ENCODE measurements around the gene FRMD4B.

DNA sequence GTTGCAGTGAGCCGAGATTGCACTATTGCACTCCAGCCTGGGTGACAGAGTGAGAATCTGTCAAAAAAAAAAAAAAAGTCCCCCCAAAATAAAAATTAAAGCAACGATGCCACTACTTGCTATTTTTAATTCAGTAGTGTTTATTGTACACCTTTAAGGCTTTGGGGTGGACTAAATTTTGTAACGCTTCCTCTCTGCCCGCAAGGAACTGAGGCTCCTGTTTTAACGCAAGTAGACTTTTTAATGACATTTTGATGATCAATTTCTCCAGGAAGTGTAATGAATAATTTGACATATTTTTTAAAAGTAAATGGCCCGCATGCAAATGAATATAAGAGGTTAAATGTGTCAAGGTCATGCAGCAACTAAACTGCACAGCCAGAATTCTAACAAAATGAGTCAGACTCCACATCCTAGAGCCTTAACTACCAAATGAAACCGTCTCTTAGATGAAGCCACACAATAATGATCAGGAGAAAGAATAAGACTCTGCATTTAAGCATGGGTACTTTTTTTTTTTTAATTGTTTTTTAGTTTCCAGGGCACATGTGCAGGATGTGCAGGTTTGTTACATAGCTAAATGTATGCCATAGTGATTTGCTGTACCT is 166.7 kb downstream of the FRMD4B start:
- no peak for TF ChIP-seq RAD21 (IDR thresholded peaks at IDR 0.05; ENCODE audit: insufficient read depth, low read depth, low read length)
- no peak for TF ChIP-seq POLR2AphosphoS5 (IDR thresholded peaks at IDR 0.05; ENCODE audit: low read length)
- TF ChIP-seq, protein P1, sequence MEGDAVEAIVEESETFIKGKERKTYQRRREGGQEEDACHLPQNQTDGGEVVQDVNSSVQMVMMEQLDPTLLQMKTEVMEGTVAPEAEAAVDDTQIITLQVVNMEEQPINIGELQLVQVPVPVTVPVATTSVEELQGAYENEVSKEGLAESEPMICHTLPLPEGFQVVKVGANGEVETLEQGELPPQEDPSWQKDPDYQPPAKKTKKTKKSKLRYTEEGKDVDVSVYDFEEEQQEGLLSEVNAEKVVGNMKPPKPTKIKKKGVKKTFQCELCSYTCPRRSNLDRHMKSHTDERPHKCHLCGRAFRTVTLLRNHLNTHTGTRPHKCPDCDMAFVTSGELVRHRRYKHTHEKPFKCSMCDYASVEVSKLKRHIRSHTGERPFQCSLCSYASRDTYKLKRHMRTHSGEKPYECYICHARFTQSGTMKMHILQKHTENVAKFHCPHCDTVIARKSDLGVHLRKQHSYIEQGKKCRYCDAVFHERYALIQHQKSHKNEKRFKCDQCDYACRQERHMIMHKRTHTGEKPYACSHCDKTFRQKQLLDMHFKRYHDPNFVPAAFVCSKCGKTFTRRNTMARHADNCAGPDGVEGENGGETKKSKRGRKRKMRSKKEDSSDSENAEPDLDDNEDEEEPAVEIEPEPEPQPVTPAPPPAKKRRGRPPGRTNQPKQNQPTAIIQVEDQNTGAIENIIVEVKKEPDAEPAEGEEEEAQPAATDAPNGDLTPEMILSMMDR (IDR thresholded peaks at IDR 0.05 in 2 of 3, conservative IDR thresholded peaks at IDR 0.05 in 1 of 3; ENCODE audit: control insufficient read depth in 2 of 3, extremely low read depth in 1 of 3, insufficient read depth in 1 of 3, low read depth in 3 of 3, low read length in 3 of 3), result no peak
- no peak for TF ChIP-seq SMAD1 (IDR thresholded peaks at IDR 0.05; ENCODE audit: low read depth, partially characterized antibody)
